OCI-LY1 (cell line): ENCODE results near the gene BMAL2.

Experiments used
- H2AFZ ChIP-seq: fragments of 200-600 bp; sonication (generic), shearing (Covaris generic); 2 replicates; pipeline ENCODE4 v1.6.0; 2014; ENCODE audit warnings: antibody characterized with exemption, mild to moderate bottlenecking, low read length
- H3F3A ChIP-seq: fragments of 200-600 bp; sonication (generic), shearing (Covaris generic); 2 replicates; pipeline ENCODE4 v1.6.0; 2014; ENCODE audit warnings: mild to moderate bottlenecking, antibody characterized with exemption, low read length, moderate library complexity; ENCODE audit not compliant: insufficient read depth
- H3K27ac ChIP-seq: fragments of 200-600 bp; sonication (generic); 2 replicates; pipeline ENCODE4 v1.5.1; 2014; ENCODE audit warnings: low read length, mixed run types, mild to moderate bottlenecking, low read depth; ENCODE audit not compliant: poor library complexity, severe bottlenecking
- H3K27me3 ChIP-seq: fragments of 200-600 bp; sonication (generic); 2 replicates; pipeline ENCODE4 v1.6.0; 2014; ENCODE audit warnings: antibody characterized with exemption, mild to moderate bottlenecking, low read length, moderate library complexity; ENCODE audit not compliant: insufficient read depth
- H3K36me3 ChIP-seq: fragments of 200-600 bp; sonication (generic); 2 replicates; pipeline ENCODE4 v1.6.1; 2014; ENCODE audit warnings: mild to moderate bottlenecking, antibody characterized with exemption, low read length, moderate library complexity, mixed read lengths; ENCODE audit not compliant: insufficient read depth
- H3K4me1 ChIP-seq: fragments of 200-600 bp; sonication (generic); 2 replicates; pipeline ENCODE4 v1.5.1; 2014; ENCODE audit warnings: mild to moderate bottlenecking, low read length, moderate library complexity; ENCODE audit not compliant: insufficient read depth, severe bottlenecking
- H3K4me2 ChIP-seq: fragments of 200-600 bp; sonication (generic), shearing (Covaris generic); 2 replicates; pipeline ENCODE4 v1.6.1; 2014; ENCODE audit warnings: low read length
- H3K4me3 ChIP-seq: fragments of 200-600 bp; sonication (generic); 2 replicates; pipeline ENCODE4 v1.5.1; 2014; ENCODE audit warnings: low read length, low read depth, mild to moderate bottlenecking, mixed read lengths; ENCODE audit not compliant: poor library complexity, severe bottlenecking
- H3K79me2 ChIP-seq: fragments of 200-600 bp; shearing (Covaris generic); 2 replicates; pipeline ENCODE4 v1.6.1; 2016; ENCODE audit warnings: mixed run types, low read length, mixed read lengths; ENCODE audit not compliant: insufficient read depth
- H3K9ac ChIP-seq: fragments of 200-600 bp; sonication (generic), shearing (Covaris generic); 2 replicates; pipeline ENCODE4 v1.6.1; 2014; ENCODE audit warnings: mild to moderate bottlenecking, low read length, mixed read lengths
- H3K9me2 ChIP-seq: fragments of 200-600 bp; sonication (generic), shearing (Covaris generic); 2 replicates; pipeline ENCODE4 v1.6.1; 2014; ENCODE audit warnings: low read depth, mild to moderate bottlenecking, low read length, mixed read lengths
- H3K9me3 ChIP-seq: fragments of 200-600 bp; shearing (Covaris generic); 2 replicates; pipeline ENCODE4 v1.6.1; 2014; ENCODE audit warnings: low read length, mixed read lengths
- H4K20me1 ChIP-seq: fragments of 200-600 bp; sonication (generic), shearing (Covaris generic); 2 replicates; pipeline ENCODE4 v1.6.0; 2016; ENCODE audit warnings: mild to moderate bottlenecking, low read length; ENCODE audit not compliant: insufficient read depth
- EZH2 ChIP-seq: fragments of 200-600 bp; sonication (generic), shearing (Covaris generic); IDR thresholded peaks from 2 replicates; pipeline ENCODE4 v1.8.0; 2017; ENCODE audit warnings: borderline replicate concordance, mixed run types, mild to moderate bottlenecking, antibody characterized with exemption, low read length, moderate library complexity, mixed read lengths
- TF ChIP-seq, protein P1 (sequence below): fragments of 200-600 bp; sonication (generic), shearing (Covaris generic); IDR thresholded peaks from 2 replicates; pipeline ENCODE4 v1.5.1; 2017; ENCODE audit warnings: mild to moderate bottlenecking, antibody characterized with exemption, low read length, moderate library complexity, mixed read lengths

The BMAL2 gene

DNA sequence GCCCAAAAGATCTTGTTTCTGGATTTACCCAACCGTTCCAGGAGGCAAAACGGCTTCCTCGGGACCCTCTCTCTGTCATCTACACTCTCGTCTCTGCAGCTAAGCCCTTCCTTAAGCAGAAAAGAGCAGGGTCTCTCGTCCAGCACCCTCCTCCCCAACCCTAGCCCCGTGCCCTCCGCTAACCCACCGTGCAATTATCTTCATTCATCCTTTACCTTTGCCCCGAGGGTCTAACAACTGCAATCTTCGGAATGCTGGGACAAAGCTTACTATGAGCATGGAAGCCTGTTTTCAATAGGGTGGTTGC lies 276 bp upstream of the BMAL2 start:
- Histone ChIP-seq H3K9me2 (no peaks in the 10 kb centered on the region), H3K27me3 (no peaks in the 10 kb centered on the region; the same call in 1 of the 2 replicates), H3F3A (no peaks in the 10 kb centered on the region), H3K79me2 (no peaks in the 10 kb centered on the region), H3K9me3 (no peaks in the 10 kb centered on the region), H3K9ac (peak overlapping the region; percentile 51; the same call in 1 of the 2 replicates), H4K20me1 (no peaks in the 10 kb centered on the region), H3K27ac (no peak overlapping the region), H2AFZ (peak overlapping the region; percentile 90; the same call in 1 of the 2 replicates), H3K36me3 (no peaks in the 10 kb centered on the region), H3K4me2 (peak overlapping the region; percentile 82), H3K4me3 (peak overlapping the region; percentile 69), H3K4me1 (peaks cover 12% of the 10 kb centered on the region)
- TF ChIP-seq EZH2: no peak
- TF ChIP-seq, protein P1, sequence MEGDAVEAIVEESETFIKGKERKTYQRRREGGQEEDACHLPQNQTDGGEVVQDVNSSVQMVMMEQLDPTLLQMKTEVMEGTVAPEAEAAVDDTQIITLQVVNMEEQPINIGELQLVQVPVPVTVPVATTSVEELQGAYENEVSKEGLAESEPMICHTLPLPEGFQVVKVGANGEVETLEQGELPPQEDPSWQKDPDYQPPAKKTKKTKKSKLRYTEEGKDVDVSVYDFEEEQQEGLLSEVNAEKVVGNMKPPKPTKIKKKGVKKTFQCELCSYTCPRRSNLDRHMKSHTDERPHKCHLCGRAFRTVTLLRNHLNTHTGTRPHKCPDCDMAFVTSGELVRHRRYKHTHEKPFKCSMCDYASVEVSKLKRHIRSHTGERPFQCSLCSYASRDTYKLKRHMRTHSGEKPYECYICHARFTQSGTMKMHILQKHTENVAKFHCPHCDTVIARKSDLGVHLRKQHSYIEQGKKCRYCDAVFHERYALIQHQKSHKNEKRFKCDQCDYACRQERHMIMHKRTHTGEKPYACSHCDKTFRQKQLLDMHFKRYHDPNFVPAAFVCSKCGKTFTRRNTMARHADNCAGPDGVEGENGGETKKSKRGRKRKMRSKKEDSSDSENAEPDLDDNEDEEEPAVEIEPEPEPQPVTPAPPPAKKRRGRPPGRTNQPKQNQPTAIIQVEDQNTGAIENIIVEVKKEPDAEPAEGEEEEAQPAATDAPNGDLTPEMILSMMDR: no peak

DNA sequence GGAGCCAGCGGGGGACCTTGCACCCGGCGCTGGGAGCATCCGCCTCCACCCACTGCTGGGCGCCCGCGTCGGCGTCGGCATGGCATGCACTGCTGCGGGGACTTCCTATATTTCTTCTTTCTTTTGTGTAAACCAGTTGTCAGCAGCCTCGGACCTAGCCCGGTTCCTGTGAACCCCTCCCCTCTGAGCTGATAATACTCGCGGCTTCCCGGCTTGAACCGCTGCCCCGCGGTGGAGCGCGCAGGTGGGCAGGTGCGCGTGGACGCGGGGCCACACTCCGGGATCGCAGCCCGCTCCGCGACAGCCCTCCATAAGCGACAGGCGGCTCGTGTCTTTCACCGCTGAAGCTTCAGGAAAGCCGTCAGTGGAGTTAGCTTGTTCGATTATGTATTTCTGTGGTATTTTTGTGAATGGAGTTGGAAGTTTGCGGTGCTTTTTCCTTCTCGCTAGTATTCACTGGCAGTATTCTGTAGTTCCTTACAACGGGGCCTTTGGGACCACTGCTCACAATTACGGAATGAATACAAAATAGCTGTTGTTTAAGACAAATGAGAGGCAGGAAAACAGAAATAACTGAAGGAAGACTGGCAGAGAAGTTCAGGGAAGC lies 870 bp downstream of the BMAL2 start:
- Histone ChIP-seq H3K9me2 (no peaks in the 10 kb centered on the region), H3K9me3 (no peaks in the 10 kb centered on the region), H3K4me1 (peaks cover 12% of the 10 kb centered on the region), H3K27ac (no peak overlapping the region), H3K79me2 (no peaks in the 10 kb centered on the region), H3K27me3 (no peaks in the 10 kb centered on the region; the same call in 1 of the 2 replicates), H3F3A (no peaks in the 10 kb centered on the region), H3K4me3 (peak overlapping the region; percentile 69), H2AFZ (peak overlapping the region; percentile 86; the same call in 1 of the 2 replicates), H3K9ac (peak overlapping the region; percentile 54; the same call in 1 of the 2 replicates), H3K4me2 (peak overlapping the region; percentile 82), H4K20me1 (no peaks in the 10 kb centered on the region), H3K36me3 (no peaks in the 10 kb centered on the region)
- no peak for TF ChIP-seq EZH2
- TF ChIP-seq, protein P1: no peak

DNA sequence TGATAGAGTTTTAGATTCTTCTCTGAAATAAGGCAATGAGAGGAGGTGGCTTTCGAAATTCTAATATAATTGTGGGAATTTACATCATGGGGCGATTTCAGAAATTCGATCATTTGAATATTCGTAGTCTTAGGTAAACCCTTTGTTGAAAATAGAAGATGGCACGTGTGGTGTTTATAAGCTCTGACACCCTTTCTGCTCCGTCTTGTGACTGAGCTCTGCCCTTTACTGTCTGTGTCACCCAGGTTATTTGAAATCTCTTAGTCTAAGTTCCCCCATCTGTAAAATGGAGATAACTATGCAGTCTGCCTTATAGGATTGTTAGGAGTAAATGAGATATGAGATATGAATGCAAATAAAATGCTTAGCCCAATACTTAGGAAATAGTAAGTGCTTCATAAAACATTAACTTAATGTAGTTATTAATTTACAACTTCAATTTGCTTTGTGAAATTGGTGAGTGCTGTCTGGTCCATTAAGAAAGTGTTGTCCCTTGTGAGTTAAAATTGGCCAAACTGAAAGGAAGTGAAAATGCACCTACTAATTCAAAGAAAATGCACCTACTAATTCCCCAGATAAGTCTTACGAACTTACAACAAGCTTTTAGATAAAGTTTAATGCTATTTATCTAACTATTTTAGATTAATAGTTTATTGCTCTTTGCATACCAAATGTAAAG lies 1.5 kb downstream of the BMAL2 start:
- Histone ChIP-seq H3K9me3 (no peaks in the 10 kb centered on the region), H3K27me3 (no peaks in the 10 kb centered on the region; the same call in 1 of the 2 replicates), H3K9ac (peak overlapping the region; percentile 54; the same call in 1 of the 2 replicates), H3K79me2 (no peaks in the 10 kb centered on the region), H3F3A (no peaks in the 10 kb centered on the region), H3K9me2 (no peaks in the 10 kb centered on the region), H3K4me3 (peak overlapping the region; percentile 69), H3K4me2 (peak overlapping the region; percentile 82), H3K36me3 (no peaks in the 10 kb centered on the region), H3K27ac (no peak overlapping the region), H3K4me1 (peaks cover 12% of the 10 kb centered on the region), H4K20me1 (no peaks in the 10 kb centered on the region), H2AFZ (no peak overlapping the region)
- no peak for TF ChIP-seq EZH2
- TF ChIP-seq, protein P1: no peak
